Activated naive CD8-positive, alpha-beta T cell treated with anti-CD3 and anti-CD28 coated beads, Interleukin-2, amount 50 U/mL, for 24 hours (primary cell): ENCODE results near the gene LCN15.

Experiments used
- ATAC-seq: fragments of 150-1000 bp; cut with Tn5 transposase; one replicate; pipeline ENCODE4 v1.10.0; 2021
- DNase-seq: peaks from one replicate; pipeline ENCODE4 v3.0.0; 2021
- H3K27ac Mint-ChIP-seq: one replicate; pipeline ENCODE4 v1.8.0; 2021; ENCODE audit warnings: mild to moderate bottlenecking, mixed read lengths
- H3K27me3 Mint-ChIP-seq: one replicate; pipeline ENCODE4 v1.8.0; 2021; ENCODE audit warnings: mixed read lengths
- H3K36me3 Mint-ChIP-seq: one replicate; pipeline ENCODE4 v1.8.0; 2021; ENCODE audit warnings: low read depth, mixed read lengths
- H3K4me1 Mint-ChIP-seq: one replicate; pipeline ENCODE4 v1.8.0; 2021; ENCODE audit warnings: mixed read lengths
- H3K4me3 Mint-ChIP-seq: one replicate; pipeline ENCODE4 v1.8.0; 2021; ENCODE audit warnings: mild to moderate bottlenecking, moderate library complexity, mixed read lengths
- H3K9me3 Mint-ChIP-seq: one replicate; pipeline ENCODE4 v1.8.0; 2021; ENCODE audit warnings: mixed read lengths

LCN15 gene

GRCh38 chr9:136747161-136748060 is 16.9 kb downstream of the LCN15 start:
- Mint-ChIP-seq H3K36me3 (peaks cover 7% of the 10 kb centered on the region), H3K4me1 (peaks cover 20% of the 10 kb centered on the region), H3K9me3 (peaks cover 10% of the 10 kb centered on the region), H3K27me3 (peaks cover 3% of the 10 kb centered on the region), H3K27ac (no peak overlapping the region), H3K4me3 (no peak overlapping the region)
- no peak for ATAC-seq
- DNase-seq = no peak

GRCh38 chr9:136746621-136747020 is 17.7 kb downstream of the LCN15 start:
- Mint-ChIP-seq H3K4me1 (peaks cover 26% of the 10 kb centered on the region), H3K27me3 (no peaks in the 10 kb centered on the region)

GRCh38 chr9:136746155-136746490 is 18.2 kb downstream of the LCN15 start:
- H3K4me1 Mint-ChIP-seq = peaks cover 30% of the 10 kb centered on the region
- no peak overlapping the region for H3K4me3 Mint-ChIP-seq
- no peak for ATAC-seq
- no peaks in the 10 kb centered on the region for H3K36me3 Mint-ChIP-seq
- no peak overlapping the region for H3K27ac Mint-ChIP-seq
- no peaks in the 10 kb centered on the region for H3K27me3 Mint-ChIP-seq
- H3K9me3 Mint-ChIP-seq = no peaks in the 10 kb centered on the region
- no peak for DNase-seq

More at GRCh38 chr9:136746621-136747020, 17.7 kb downstream of the LCN15 start:
- peaks cover 3% of the 10 kb centered on the region for H3K9me3 Mint-ChIP-seq
- no peak overlapping the region for H3K4me3 Mint-ChIP-seq
- H3K36me3 Mint-ChIP-seq = peaks cover 1% of the 10 kb centered on the region
- ATAC-seq (no peak), DNase-seq (no peak)
- H3K27ac Mint-ChIP-seq = no peak overlapping the region

GRCh38 chr9:136745389-136746154 is 18.7 kb downstream of the LCN15 start:
- Mint-ChIP-seq H3K4me1 (peaks cover 28% of the 10 kb centered on the region), H3K9me3 (no peaks in the 10 kb centered on the region), H3K27ac (no peak overlapping the region), H3K4me3 (no peak overlapping the region), H3K36me3 (no peaks in the 10 kb centered on the region), H3K27me3 (no peaks in the 10 kb centered on the region)
- ATAC-seq (no peak), DNase-seq (no peak)

GRCh38 chr9:136744773-136745172 is 19.5 kb downstream of the LCN15 start:
- no peaks in the 10 kb centered on the region for H3K36me3 Mint-ChIP-seq
- ATAC-seq (no peak), DNase-seq (no peak)
- no peaks in the 10 kb centered on the region for H3K27me3 Mint-ChIP-seq
- H3K4me1 Mint-ChIP-seq = peaks cover 24% of the 10 kb centered on the region
- H3K4me3 Mint-ChIP-seq = no peak overlapping the region
- no peaks in the 10 kb centered on the region for H3K9me3 Mint-ChIP-seq
- no peak overlapping the region for H3K27ac Mint-ChIP-seq

- Mint-ChIP-seq H3K36me3 (no peaks in the 10 kb centered on the region), H3K27me3 (no peaks in the 10 kb centered on the region), H3K4me3 (no peak overlapping the region)
Measured at GRCh38 chr9:136743639-136744211, 20.6 kb downstream of the LCN15 start.

GRCh38 chr9:136742591-136743391 is 21.5 kb downstream of the LCN15 start, which contains the start of gene LCN10:
TSS of gene LCN10 (minus strand) at chr9:136742940. CDS start at chr9:136742903, 37 bp downstream.
- DNase-seq = peak; percentile 21
- peak within 1 kb of the TSS; percentile 63 for H3K4me3 Mint-ChIP-seq
- H3K4me1 Mint-ChIP-seq = peaks cover 24% of the 10 kb centered on the region
- no peaks in the 10 kb centered on the region for H3K27me3 Mint-ChIP-seq
- no peak for ATAC-seq
- H3K27ac Mint-ChIP-seq = no peak within 1 kb of the TSS
- H3K9me3 Mint-ChIP-seq = no peaks in the 10 kb centered on the region
- H3K36me3 Mint-ChIP-seq = no peaks in the 10 kb centered on the region

More at GRCh38 chr9:136743639-136744211, 20.6 kb downstream of the LCN15 start:
- no peak for ATAC-seq
- DNase-seq = no peak
- no peak overlapping the region for H3K27ac Mint-ChIP-seq
- H3K4me1 Mint-ChIP-seq = peaks cover 21% of the 10 kb centered on the region
- H3K9me3 Mint-ChIP-seq = no peaks in the 10 kb centered on the region

- peaks cover 24% of the 10 kb centered on the region for H3K4me1 Mint-ChIP-seq
Measured at GRCh38 chr9:136741883-136742571, 22.3 kb downstream of the LCN15 start.

GRCh38 chr9:136740971-136741882 is 23.1 kb downstream of the LCN15 start:
- Mint-ChIP-seq H3K36me3 (no peaks in the 10 kb centered on the region), H3K27ac (no peak overlapping the region), H3K4me3 (peak overlapping the region; percentile 63), H3K27me3 (no peaks in the 10 kb centered on the region), H3K4me1 (peaks cover 24% of the 10 kb centered on the region), H3K9me3 (no peaks in the 10 kb centered on the region)
- ATAC-seq (peak; percentile 22), DNase-seq (peak; percentile 33)

More at GRCh38 chr9:136741883-136742571, 22.3 kb downstream of the LCN15 start:
- Mint-ChIP-seq H3K27ac (no peak overlapping the region), H3K4me3 (peak overlapping the region; percentile 63), H3K9me3 (no peaks in the 10 kb centered on the region), H3K27me3 (no peaks in the 10 kb centered on the region), H3K36me3 (no peaks in the 10 kb centered on the region)
- DNase-seq (peak; percentile 71), ATAC-seq (peak; percentile 34)

- Mint-ChIP-seq H3K27ac (no peak overlapping the region), H3K36me3 (no peaks in the 10 kb centered on the region), H3K27me3 (no peaks in the 10 kb centered on the region), H3K9me3 (no peaks in the 10 kb centered on the region), H3K4me3 (no peak overlapping the region), H3K4me1 (peaks cover 24% of the 10 kb centered on the region)
- DNase-seq (no peak), ATAC-seq (no peak)
Measured at GRCh38 chr9:136740491-136740890, 23.8 kb downstream of the LCN15 start.

GRCh38 chr9:136740069-136740468 is 24.2 kb downstream of the LCN15 start:
- no peak overlapping the region for H3K27ac Mint-ChIP-seq
- ATAC-seq (no peak), DNase-seq (no peak)
- H3K36me3 Mint-ChIP-seq = no peaks in the 10 kb centered on the region
- H3K9me3 Mint-ChIP-seq = no peaks in the 10 kb centered on the region
- no peak overlapping the region for H3K4me3 Mint-ChIP-seq
- no peaks in the 10 kb centered on the region for H3K27me3 Mint-ChIP-seq
- H3K4me1 Mint-ChIP-seq = peaks cover 24% of the 10 kb centered on the region

- Mint-ChIP-seq H3K36me3 (no peaks in the 10 kb centered on the region), H3K9me3 (no peaks in the 10 kb centered on the region), H3K4me1 (peaks cover 26% of the 10 kb centered on the region), H3K27me3 (no peaks in the 10 kb centered on the region), H3K4me3 (no peak overlapping the region), H3K27ac (no peak overlapping the region)
- ATAC-seq = no peak
- no peak for DNase-seq
Measured at GRCh38 chr9:136739509-136739908, 24.8 kb downstream of the LCN15 start.

- H3K4me3 Mint-ChIP-seq = no peak overlapping the region
- H3K9me3 Mint-ChIP-seq = no peaks in the 10 kb centered on the region
- H3K36me3 Mint-ChIP-seq = no peaks in the 10 kb centered on the region
- no peaks in the 10 kb centered on the region for H3K27me3 Mint-ChIP-seq
- peaks cover 26% of the 10 kb centered on the region for H3K4me1 Mint-ChIP-seq
- DNase-seq = no peak
- no peak overlapping the region for H3K27ac Mint-ChIP-seq
- no peak for ATAC-seq
Measured at GRCh38 chr9:136738960-136739359, 25.4 kb downstream of the LCN15 start.
